Heart left ventricle (tissue), 13 donors: ENCODE measurements around the gene SYNDIG1L.

Experiments used
- CTCF ChIP-seq, 12 donors: fragments of 200-600 bp; sonication (generic) in 4 of 12; IDR thresholded peaks; one replicate each; pipeline versions ENCODE4 v1.5.0 to v1.8.0; 2018 to 2022; ENCODE audit warnings: antibody characterized with exemption in 12 of 12, mild to moderate bottlenecking in 5 of 12
- POLR2A ChIP-seq, 2 donors: fragments of 450-650 bp; IDR thresholded peaks; one replicate each; pipeline ENCODE4 v1.6.1; 2017; ENCODE audit warnings: antibody characterized with exemption in 2 of 2, mild to moderate bottlenecking in 2 of 2, moderate library complexity in 2 of 2
- donor health status: ischemic (EF 13 %, LVEDD 7.1; RV severe dilation, severe dysfunction).
- donor health status: DM: no; HTN: yes; CAD: no.
- donor health status: DM: no; HTN: no; CAD: no.
- donor health status: ischemic (EF 25% LVEDD 6.9; RV normal size, moderate dysfunction).
- donor health status: ischemic (EF 25% LVEDD 5.7; RV mildly dilated, moderate dysfunction).
- donor health status: ischemic (EF 35%, LVEDD 5.7; RV mildly dilated, moderate dysfunction).
- donor health status: nonischemic (EF 11% LVEDD 7.7; RV severe dilation, severe dysfunction).
- donor health status: DM: yes; HTN: yes; CAD: no.
- donor health status: PGD.
- donor health status: ischemic (EF 29% LVEDD 5.4; RV normal size, mild dysfunction).
- donor health status: nonischemic (EF 23%, LVEDD 6.1; RV moderate dilation, normal function).

GRCh38 chr14:74404435-74404834, 21.6 kb downstream of the SYNDIG1L start:
- TF ChIP-seq CTCF (IDR thresholded peaks at IDR 0.05) (no peak), POLR2A (IDR thresholded peaks at IDR 0.05) (no peak)
